ENCODE results near the gene RALGPS1. TPM values are rescaled to one million over a fixed set of nuclear protein-coding genes. Genes with fewer than 3 reads are reported as not detected.

RALGPS1 gene
- total and polyA plus RNA-seq, 7 donors, result 3.9 to 7.7 (median 5.4) TPM

GRCh38 chr9:127124792-127125191, 210.2 kb downstream of the RALGPS1 start:
- ATAC-seq, result no peak
- Histone ChIP-seq H3K4me3 (no peak overlapping the region), H3K36me3 (ENCODE audit: insufficient read depth in 1 of 2, low read depth in 1 of 2) (peaks cover 0 to 5% of the 10 kb centered on the region in 2 donors), H3K4me1 (peaks cover 24% of the 10 kb centered on the region), H3K9me3 (no peaks in the 10 kb centered on the region), H3K27me3 (ENCODE audit: insufficient read depth in 3 of 3, low read length in 2 of 3) (no peaks in the 10 kb centered on the region), H3K27ac (no peak overlapping the region)
- intact Hi-C loops (cut with DNase I), result loop anchor here in 1 of 2 donors (5.0 kb wide), 4 partner anchors 67 to 157 kb away; no protein-coding TSS in a partner anchor
- 91 to 98% (median 95%) methylated on average over 2 of the region's 2 CpGs for WGBS, 3 donors
- no peak for TF ChIP-seq CTCF (IDR thresholded peaks at IDR 0.05)
- DNase-seq, result peak in 1 of 2 donors; percentile 30

GRCh38 chr9:127126971-127127370, 212.4 kb downstream of the RALGPS1 start:
- H3K9me3 ChIP-seq, result no peaks in the 10 kb centered on the region
- peaks cover 43% of the 10 kb centered on the region for H3K4me1 ChIP-seq
- ATAC-seq (no peak), DNase-seq (no peak)
- intact Hi-C loops (cut with DNase I), result no loop called here
- TF ChIP-seq CTCF (IDR thresholded peaks at IDR 0.05), result no peak
- no peaks in the 10 kb centered on the region for H3K27me3 ChIP-seq (ENCODE audit: insufficient read depth in 3 of 3, low read length in 2 of 3)
- WGBS, 3 donors, result 83 to 85% (median 84%) methylated on average over 1 of the region's 1 CpG
- no peaks in the 10 kb centered on the region for H3K36me3 ChIP-seq (ENCODE audit: insufficient read depth in 1 of 2, low read depth in 1 of 2)
- no peak overlapping the region for H3K27ac ChIP-seq
- no peak overlapping the region for H3K4me3 ChIP-seq

DNA sequence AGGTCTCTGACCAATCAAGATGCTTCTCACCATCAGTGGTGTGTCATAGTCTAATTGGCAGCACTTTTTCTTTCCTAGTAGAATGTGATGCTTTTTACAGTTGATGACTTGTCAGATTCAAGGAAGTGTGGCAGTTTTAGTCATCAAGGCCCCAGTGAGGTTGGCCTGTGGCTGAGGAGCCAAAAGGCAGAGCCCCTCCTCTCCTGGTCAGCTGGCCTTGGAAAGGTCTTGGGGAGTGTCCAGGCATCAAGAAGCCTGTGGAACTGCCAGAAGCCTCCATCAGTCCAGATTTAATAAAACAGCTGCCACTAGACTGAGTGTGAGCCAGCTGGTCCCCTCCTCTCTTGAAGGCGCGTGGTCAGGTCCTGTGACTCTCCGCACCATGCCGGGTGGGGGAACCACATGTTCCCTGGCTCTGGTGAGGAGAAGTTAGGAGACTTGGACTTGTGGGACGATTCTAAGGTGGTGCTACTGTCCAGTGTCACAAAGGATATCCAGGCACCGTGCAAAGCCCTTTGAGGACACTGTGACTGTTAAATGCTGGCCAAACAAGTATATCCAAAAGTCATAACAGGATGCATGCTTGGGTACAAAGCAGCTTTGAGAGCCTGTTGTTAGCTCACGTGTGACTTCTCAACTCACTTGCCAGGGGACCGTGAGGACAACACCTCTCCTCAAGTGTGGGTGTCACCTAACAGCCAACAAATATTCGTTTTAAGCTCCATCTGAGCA, 213.9 kb downstream of the RALGPS1 start:
- H3K4me3 ChIP-seq, result no peak overlapping the region
- H3K27ac ChIP-seq, result peak overlapping the region; percentile 97
- no peak for TF ChIP-seq CTCF (IDR thresholded peaks at IDR 0.05)
- WGBS, 3 donors, result 26 to 42% (median 31%) methylated on average over 9 of the region's 9 CpGs
- intact Hi-C loops (cut with DNase I), result no loop called here
- no peaks in the 10 kb centered on the region for H3K27me3 ChIP-seq (ENCODE audit: insufficient read depth in 3 of 3, low read length in 2 of 3)
- ATAC-seq (peak; percentile 35 to 63 (median 57)), DNase-seq (peak; percentile 75 to 88)
- H3K36me3 ChIP-seq (ENCODE audit: insufficient read depth in 1 of 2, low read depth in 1 of 2), result no peaks in the 10 kb centered on the region
- H3K9me3 ChIP-seq, result no peaks in the 10 kb centered on the region
- peaks cover 52% of the 10 kb centered on the region for H3K4me1 ChIP-seq

DNA sequence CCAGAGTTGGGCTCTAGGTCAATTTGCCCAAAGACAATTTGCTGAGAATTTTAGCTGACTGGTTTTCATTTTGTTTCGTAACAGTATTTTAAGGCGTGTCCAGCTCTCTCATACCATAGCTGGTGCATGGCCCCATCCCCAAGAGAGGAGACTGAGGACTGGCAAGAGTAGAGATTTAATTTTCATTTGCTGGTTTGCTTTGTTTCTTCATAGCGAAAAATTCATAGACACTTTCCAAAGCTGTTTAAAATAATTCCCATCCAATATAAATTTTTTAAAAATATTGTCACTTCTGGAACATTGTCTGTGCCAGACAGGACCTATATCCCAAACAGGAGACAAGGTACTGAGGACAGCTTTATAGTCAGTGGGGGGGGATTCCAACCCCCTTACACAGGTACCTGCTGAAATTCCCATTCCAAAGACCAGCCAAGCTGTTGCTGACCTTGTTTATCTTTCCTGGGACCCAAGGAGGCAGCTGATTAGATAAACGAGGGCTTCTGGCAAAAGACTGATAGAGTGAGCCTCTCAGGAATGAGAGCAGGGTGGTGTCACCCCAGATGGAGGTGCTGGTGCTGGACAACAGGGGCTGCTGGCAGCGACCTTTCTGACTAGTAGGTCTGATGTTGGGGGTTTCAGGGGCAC, 214.6 kb downstream of the RALGPS1 start:
- intact Hi-C loops (cut with DNase I), result no loop called here
- no peak for DNase-seq
- H3K36me3 ChIP-seq (ENCODE audit: insufficient read depth in 1 of 2, low read depth in 1 of 2), result no peaks in the 10 kb centered on the region
- H3K9me3 ChIP-seq, result no peaks in the 10 kb centered on the region
- H3K27me3 ChIP-seq (ENCODE audit: insufficient read depth in 3 of 3, low read length in 2 of 3), result no peaks in the 10 kb centered on the region
- no peak overlapping the region for H3K4me3 ChIP-seq
- peaks cover 53% of the 10 kb centered on the region for H3K4me1 ChIP-seq
- WGBS, 3 donors, result 66 to 81% (median 70%) methylated on average over 5 of the region's 5 CpGs
- ATAC-seq, result no peak
- TF ChIP-seq CTCF (IDR thresholded peaks at IDR 0.05), result no peak
- peak overlapping the region; percentile 97 for H3K27ac ChIP-seq
